ENCODE data around the gene CAPG.
A peak's percentile ranks its signal among the peaks of the same experiment; 100 is the strongest.

CAPG gene

DNA sequence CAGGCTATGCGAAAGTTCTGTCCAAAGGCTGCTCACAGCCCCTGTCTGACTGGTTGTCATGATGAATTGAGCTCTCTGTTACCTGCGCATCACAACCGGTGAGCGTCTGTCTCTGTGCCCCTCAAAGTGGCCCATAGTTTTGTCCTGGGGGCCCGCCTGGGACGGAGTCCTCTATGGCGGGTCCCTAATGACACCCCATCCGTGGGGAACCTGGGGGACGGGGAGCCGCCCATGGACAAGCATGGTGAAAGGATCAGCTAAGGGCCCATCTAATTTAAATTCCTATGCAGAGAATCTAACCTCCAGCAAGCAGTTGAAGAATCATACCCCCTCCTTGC, 55.1 kb downstream of the CAPG start:
- Histone ChIP-seq H3K4me2 (peak overlapping the region; percentile 85 to 98 (median 93)), H3K4me3 (peak overlapping the region; percentile 68 to 93 (median 81)), H3K27ac (peak overlapping the region; percentile 80 to 94 (median 87)), H3K9ac (peak overlapping the region; percentile 85 to 97 (median 91)), H3K4me1 (peaks cover 26 to 51% (median 33%) of the 10 kb centered on the region in 10 experiments), H3K9me3 (replicated peaks in 1 of 11) (no peaks in the 10 kb centered on the region), H4K20me1 (no peaks in the 10 kb centered on the region; a peak in 2 of 22 replicates), H3K36me3 (peaks cover 58 to 65% (median 62%) of the 10 kb centered on the region in 11 experiments), H3K27me3 (no peaks in the 10 kb centered on the region)
- no peak for TF ChIP-seq Cebpa-rat (IDR thresholded peaks at IDR 0.05)

DNA sequence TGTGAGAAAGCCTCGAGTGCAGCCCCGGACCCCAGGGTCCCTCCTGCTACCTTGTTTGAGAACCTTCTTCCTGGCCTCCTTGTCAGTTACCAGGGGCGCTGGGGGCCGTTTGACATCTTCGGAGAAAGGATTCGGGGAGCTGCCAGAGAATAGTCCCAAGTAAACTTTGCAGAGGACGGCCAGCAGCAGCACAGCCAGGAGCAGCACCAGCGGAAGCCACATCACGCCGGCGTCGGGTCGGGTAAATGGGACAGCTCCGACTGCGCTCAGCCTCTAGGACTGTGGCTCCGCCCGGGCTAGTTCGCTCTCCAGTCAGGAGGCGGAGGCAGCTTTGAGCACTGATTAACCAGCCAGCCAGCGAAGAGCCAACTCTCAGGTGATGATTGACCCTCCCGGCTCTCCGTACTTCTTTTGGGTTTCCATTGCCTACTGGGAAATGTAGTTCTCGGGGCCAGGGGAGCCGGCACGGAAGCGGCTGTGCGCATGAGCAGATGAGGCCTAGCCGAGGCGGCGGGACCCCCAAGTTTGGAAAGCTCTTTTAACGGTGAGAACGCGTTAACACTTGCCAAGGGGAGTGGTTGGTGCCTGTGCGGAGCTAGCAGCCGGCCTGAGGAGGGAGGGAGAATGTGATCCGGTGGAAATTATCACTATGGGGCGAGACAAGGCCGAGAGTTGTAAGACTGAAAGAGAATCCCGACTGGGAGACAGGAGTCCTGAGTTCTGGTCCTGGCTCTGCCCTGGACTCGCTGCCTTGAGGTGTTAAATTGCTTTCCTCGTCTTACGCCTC, 55.7 kb downstream of the CAPG start, which contains the start of the genes ELMOD3 and RETSAT:
ELMOD3 (plus strand) TSS at position 484 of the 787 bp plus-strand sequence. CDS start 2,430 bp downstream, outside the sequence.
RETSAT (minus strand) TSS at position 243 of the 787 bp plus-strand sequence; CDS start at position 222, 21 bp downstream.
- H4K20me1 ChIP-seq, result no peaks in the 10 kb centered on the region; a peak in 2 of 22 replicates
- H3K4me2 ChIP-seq, result peak within 1 kb of the TSS; percentile 85 to 98 (median 95)
- no peaks in the 10 kb centered on the region for H3K9me3 ChIP-seq (replicated peaks in 1 of 11)
- H3K4me1 ChIP-seq, result peaks cover 26 to 51% (median 35%) of the 10 kb centered on the region in 10 experiments
- TF ChIP-seq Cebpa-rat (IDR thresholded peaks at IDR 0.05), result no peak
- peak within 1 kb of the TSS; percentile 85 to 97 (median 91) for H3K9ac ChIP-seq
- peak within 1 kb of the TSS; percentile 80 to 94 (median 87) for H3K27ac ChIP-seq
- peaks cover 59 to 65% (median 63%) of the 10 kb centered on the region in 11 experiments for H3K36me3 ChIP-seq
- no peaks in the 10 kb centered on the region for H3K27me3 ChIP-seq
- H3K4me3 ChIP-seq, result peak within 1 kb of the TSS; percentile 68 to 93 (median 81)

DNA sequence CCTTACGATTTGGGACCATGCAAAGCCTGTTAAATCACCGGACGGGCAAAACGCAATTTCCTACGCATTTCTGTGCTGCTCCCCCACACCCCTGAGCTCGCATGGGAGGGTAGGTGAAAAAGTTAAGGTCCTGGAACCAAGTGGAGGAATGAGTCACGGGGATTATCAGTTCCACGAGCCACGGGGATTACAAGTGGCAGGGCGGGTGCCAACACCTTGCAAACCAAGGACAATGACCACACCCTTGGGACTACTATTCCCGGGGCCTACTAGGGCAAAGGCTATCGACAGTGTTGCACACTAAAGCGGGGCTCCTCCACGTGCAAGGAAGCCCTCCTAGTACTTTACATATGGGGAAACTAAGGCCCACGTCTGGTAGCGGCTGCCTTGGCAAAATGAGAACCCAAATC, 56.3 kb downstream of the CAPG start:
- TF ChIP-seq Cebpa-rat (IDR thresholded peaks at IDR 0.05), result no peak
- Histone ChIP-seq H3K4me2 (peak overlapping the region; percentile 85 to 98 (median 93)), H3K9me3 (replicated peaks in 1 of 11) (no peaks in the 10 kb centered on the region), H3K4me3 (peak overlapping the region; percentile 68 to 93 (median 81)), H3K27ac (peak overlapping the region; percentile 7 to 94 (median 86); a peak in 21 of 22 replicates), H3K4me1 (peaks cover 26 to 52% (median 36%) of the 10 kb centered on the region in 10 experiments), H3K9ac (peak overlapping the region; percentile 85 to 97 (median 91)), H4K20me1 (no peaks in the 10 kb centered on the region; a peak in 2 of 22 replicates), H3K27me3 (no peaks in the 10 kb centered on the region), H3K36me3 (peaks cover 59 to 65% (median 63%) of the 10 kb centered on the region in 11 experiments)

DNA sequence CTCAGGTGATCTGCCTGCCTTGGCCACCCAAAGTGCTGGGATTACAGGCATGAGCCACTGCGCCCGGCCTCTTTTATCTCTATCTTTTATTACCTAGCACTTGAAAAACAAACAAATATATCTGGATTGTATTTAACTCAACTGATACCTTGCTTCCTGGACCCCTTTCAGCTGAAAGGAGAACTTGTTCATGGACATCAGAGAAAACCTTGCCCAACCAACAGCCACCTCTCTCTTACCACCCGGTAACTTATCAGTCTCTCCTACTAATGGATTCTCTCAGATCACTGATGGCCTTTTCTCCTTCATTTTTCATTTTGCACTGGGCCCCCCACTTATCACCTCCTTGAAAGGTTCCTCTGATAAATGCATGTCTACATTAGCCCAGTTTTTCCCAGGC, 62.6 kb downstream of the CAPG start:
- H3K9ac ChIP-seq, result no peak overlapping the region
- H3K4me2 ChIP-seq, result no peak overlapping the region
- H3K36me3 ChIP-seq, result peaks cover 64 to 94% (median 87%) of the 10 kb centered on the region in 11 experiments

More for the DNA sequence above, 62.6 kb downstream of the CAPG start:
- Histone ChIP-seq H3K27me3 (no peaks in the 10 kb centered on the region), H3K4me3 (no peak overlapping the region), H4K20me1 (peaks cover 0 to 17% (median 4%) of the 10 kb centered on the region in 11 experiments; a peak in 11 of 22 replicates), H3K27ac (no peak overlapping the region), H3K4me1 (peaks cover 2 to 11% (median 6%) of the 10 kb centered on the region in 10 experiments; a peak in 17 of 20 replicates), H3K9me3 (replicated peaks in 1 of 11) (no peaks in the 10 kb centered on the region)
- no peak for TF ChIP-seq Cebpa-rat (IDR thresholded peaks at IDR 0.05)
